H1 (cell line): Measurements from ENCODE around the gene CCL22. TPM values are rescaled to one million over a fixed set of nuclear protein-coding genes. Genes with fewer than 3 reads are reported as not detected.

Source experiments
- CTCF ChIA-PET: fragments of 300-600 bp; sonication (Branson Sonifier 250); formaldehyde crosslinking; loops from one replicate; lab custom pipeline; 2021; ENCODE audit not compliant: partially characterized antibody; lab: Charles Lee
- POLR2A ChIA-PET: fragments of 300-600 bp; sonication (Branson Sonifier 250); formaldehyde crosslinking; loops from one replicate; lab custom pipeline; 2021; ENCODE audit warnings: inconsistent platforms; ENCODE audit not compliant: partially characterized antibody; lab: Charles Lee
- DNase-seq, 2 experiments: peaks; one replicate each; pipeline versions ENCODE4 v3.0.0 to v3.0.0-alpha.2; 2010 to 2022; ENCODE audit warnings: low spot score in 2 of 2, low read depth in 1 of 2, mixed read lengths in 1 of 2
- FAIRE-seq: peaks from 2 replicates; lab custom pipeline; 2011; peaks lifted over from hg19 to GRCh38; lab: Jason Lieb, UNC
- H2AFZ ChIP-seq: 2 replicates; pipeline ENCODE4 v1.8.1; 2012; ENCODE audit warnings: low read length, inconsistent platforms
- H2AK5ac ChIP-seq: 2 replicates; pipeline ENCODE4 v1.6.1; 2013; ENCODE audit warnings: low read depth, low read length
- H2BK120ac ChIP-seq: replicated peaks from 2 replicates; pipeline ENCODE3; 2013; ENCODE audit warnings: low read depth, low read length, inconsistent platforms
- H2BK12ac ChIP-seq: 2 replicates; pipeline ENCODE4 v1.6.1; 2013; ENCODE audit warnings: low read depth, low read length
- H2BK15ac ChIP-seq: 2 replicates; pipeline ENCODE4 v1.6.1; 2013; ENCODE audit warnings: low read length
- H2BK20ac ChIP-seq: 2 replicates; pipeline ENCODE4 v1.6.1; 2013; ENCODE audit warnings: low read length
- H2BK5ac ChIP-seq: 2 replicates; pipeline ENCODE4 v1.6.1; 2013; ENCODE audit warnings: low read depth, low read length
- H3K14ac ChIP-seq: 2 replicates; pipeline ENCODE4 v1.6.1; 2013; ENCODE audit warnings: inconsistent platforms; ENCODE audit not compliant: insufficient read length
- H3K18ac ChIP-seq: 2 replicates; pipeline ENCODE4 v1.6.1; 2013; ENCODE audit warnings: low read length; ENCODE audit errors: extremely low read depth
- H3K23ac ChIP-seq: 2 replicates; pipeline ENCODE4 v1.6.1; 2013; ENCODE audit warnings: inconsistent platforms; ENCODE audit not compliant: insufficient read length
- H3K23me2 ChIP-seq: 2 replicates; pipeline ENCODE4 v1.6.1; 2013; ENCODE audit warnings: low read depth, low read length
- H3K27ac ChIP-seq: 2 replicates; pipeline ENCODE4 v1.6.1; 2011; ENCODE audit warnings: low read depth, low read length, inconsistent platforms
- H3K27me3 ChIP-seq, 4 experiments: replicated peaks in 1 of 4; 1 replicate in 1 of 4; 2 replicates in 3 of 4; pipeline versions ENCODE4 v1.6.1 to v1.8.1; 2011 to 2013; ENCODE audit warnings: low read length in 3 of 4, mild to moderate bottlenecking in 3 of 4, inconsistent platforms in 2 of 4, mixed read lengths in 2 of 4, moderate library complexity in 1 of 4; ENCODE audit not compliant: control insufficient read depth in 3 of 4, insufficient read depth in 3 of 4; ENCODE audit errors: extremely low read depth in 1 of 4
- H3K36me3 ChIP-seq, 4 experiments: 2 replicates each; pipeline versions ENCODE4 v1.6.1 to v1.8.1; 2011 to 2013; ENCODE audit warnings: mild to moderate bottlenecking in 4 of 4, low read length in 3 of 4, moderate library complexity in 2 of 4, control low read depth in 1 of 4, inconsistent platforms in 1 of 4; ENCODE audit not compliant: insufficient read depth in 4 of 4, control insufficient read depth in 2 of 4
- H3K4ac ChIP-seq: replicated peaks from 2 replicates; pipeline ENCODE3; 2013; ENCODE audit warnings: low read length, low read depth, mixed read lengths, inconsistent platforms; ENCODE audit not compliant: insufficient read length
- H3K4me1 ChIP-seq, 4 experiments: replicated peaks in 1 of 4; 1 replicate in 1 of 4; 2 replicates in 3 of 4; pipeline versions ENCODE4 v1.6.1 to v1.8.1; 2011 to 2013; ENCODE audit warnings: low read length in 3 of 4, inconsistent platforms in 2 of 4, mixed read lengths in 1 of 4; ENCODE audit not compliant: insufficient read depth in 4 of 4, control insufficient read depth in 3 of 4
- H3K4me2 ChIP-seq, 2 experiments: 2 replicates each; pipeline versions ENCODE4 v1.6.1 to v1.8.1; 2011 to 2013; ENCODE audit warnings: low read depth in 2 of 2, low read length in 2 of 2, control low read depth in 1 of 2, inconsistent platforms in 1 of 2, mild to moderate bottlenecking in 1 of 2; ENCODE audit not compliant: insufficient read depth in 1 of 2
- H3K4me3 ChIP-seq, 4 experiments: fragments of 200-600, 300-600 bp in 1 of 4; sonication (generic), shearing (Covaris generic), sonication (Bioruptor Twin) in 1 of 4; 2 replicates each; pipeline versions ENCODE4 v1.5.1 to v1.8.1; 2011 to 2016; ENCODE audit warnings: low read length in 4 of 4, low read depth in 3 of 4, control low read depth in 2 of 4, inconsistent platforms in 2 of 4, mild to moderate bottlenecking in 2 of 4, mixed read lengths in 1 of 4, moderate library complexity in 1 of 4; ENCODE audit not compliant: insufficient read depth in 2 of 4; ENCODE audit errors: extremely low read depth in 1 of 4
- H3K56ac ChIP-seq: replicated peaks from 2 replicates; pipeline ENCODE3; 2013; ENCODE audit warnings: low read depth, mild to moderate bottlenecking, mixed read lengths, low read length, inconsistent platforms; ENCODE audit not compliant: insufficient read length
- H3K79me1 ChIP-seq: 2 replicates; pipeline ENCODE4 v1.6.1; 2013; ENCODE audit warnings: low read depth, low read length, control low read depth
- H3K79me2 ChIP-seq, 2 experiments: 2 replicates each; pipeline versions ENCODE4 v1.6.1 to v1.8.1; 2012 to 2013; ENCODE audit warnings: low read length in 2 of 2, mild to moderate bottlenecking in 2 of 2, inconsistent platforms in 1 of 2; ENCODE audit not compliant: insufficient read depth in 2 of 2, control insufficient read depth in 1 of 2
- H3K9ac ChIP-seq, 4 experiments: replicated peaks in 1 of 4; 1 replicate in 1 of 4; 2 replicates in 3 of 4; pipeline versions ENCODE4 v1.6.1 to v1.8.1; 2011 to 2013; ENCODE audit warnings: low read depth in 3 of 4, low read length in 3 of 4, control low read depth in 2 of 4, mild to moderate bottlenecking in 2 of 4, moderate library complexity in 2 of 4, inconsistent platforms in 1 of 4; ENCODE audit errors: extremely low read depth in 1 of 4
- H3K9me3 ChIP-seq, 2 experiments: 2 replicates each; pipeline versions ENCODE4 v1.6.1 to v1.8.1; 2012 to 2013; ENCODE audit warnings: mild to moderate bottlenecking in 2 of 2, moderate library complexity in 2 of 2, control low read depth in 1 of 2, inconsistent platforms in 1 of 2, low read depth in 1 of 2, low read length in 1 of 2, mixed read lengths in 1 of 2; ENCODE audit not compliant: insufficient read depth in 2 of 2
- H4K20me1 ChIP-seq, 2 experiments: replicated peaks in 1 of 2; 2 replicates each; pipeline versions ENCODE3 to v1.8.1; 2011 to 2013; ENCODE audit warnings: inconsistent platforms in 2 of 2, low read length in 2 of 2, mild to moderate bottlenecking in 1 of 2; ENCODE audit not compliant: insufficient read depth in 2 of 2, control insufficient read depth in 1 of 2
- H4K5ac ChIP-seq: 2 replicates; pipeline ENCODE4 v1.6.1; 2013; ENCODE audit warnings: low read length, low read depth, mixed read lengths, inconsistent platforms; ENCODE audit not compliant: insufficient read length
- H4K8ac ChIP-seq: 2 replicates; pipeline ENCODE4 v1.8.0; 2013; ENCODE audit warnings: mild to moderate bottlenecking, moderate library complexity, low read length, inconsistent platforms; ENCODE audit not compliant: insufficient read depth; ENCODE audit errors: extremely low read depth
- H4K91ac ChIP-seq: replicated peaks from 2 replicates; pipeline ENCODE3; 2013; ENCODE audit warnings: low read length, mixed read lengths, inconsistent platforms; ENCODE audit not compliant: insufficient read length
- BCL11A ChIP-seq, 2 experiments: IDR thresholded peaks; one replicate each; pipeline ENCODE4 v1.6.1; 2011; ENCODE audit warnings: low read depth in 2 of 2, low read length in 2 of 2, mild to moderate bottlenecking in 2 of 2
- CBX5 ChIP-seq: fragments of 300-800, 300-1000 bp; sonication (generic); IDR thresholded peaks from 2 replicates; pipeline ENCODE4 v1.7.1; 2016; ENCODE audit warnings: antibody characterized with exemption, low read length, low read depth
- JUN ChIP-seq: IDR thresholded peaks from 2 replicates; pipeline ENCODE4 v1.6.1; 2011; ENCODE audit warnings: low read depth, mild to moderate bottlenecking, improper control_type of control experiment, low read length
- KDM5A ChIP-seq: fragments of 200-600 bp; IDR thresholded peaks from 2 replicates; pipeline ENCODE4 v1.7.1; 2012; ENCODE audit warnings: mild to moderate bottlenecking, low read length, inconsistent platforms, mixed read lengths
- MAX ChIP-seq: IDR thresholded peaks from 2 replicates; pipeline ENCODE4 v1.6.1; 2012; ENCODE audit warnings: inconsistent platforms
- NRF1 ChIP-seq: IDR thresholded peaks from 2 replicates; pipeline ENCODE4 v1.6.1; 2011; ENCODE audit warnings: mild to moderate bottlenecking, low read depth, low read length, improper control_type of control experiment
- RAD21 ChIP-seq, 2 experiments: IDR thresholded peaks in 1 of 2; conservative IDR thresholded peaks in 1 of 2; 2 replicates each; pipeline ENCODE4 v1.6.1; 2011; ENCODE audit warnings: low read depth in 2 of 2, low read length in 2 of 2, improper control_type of control experiment in 1 of 2, inconsistent platforms in 1 of 2, mild to moderate bottlenecking in 1 of 2, moderate library complexity in 1 of 2
- SIN3A ChIP-seq, 2 experiments: IDR thresholded peaks in 1 of 2; conservative IDR thresholded peaks in 1 of 2; 2 replicates each; pipeline ENCODE4 v1.6.1; 2011 to 2012; ENCODE audit warnings: low read length in 2 of 2, improper control_type of control experiment in 1 of 2, low read depth in 1 of 2, mild to moderate bottlenecking in 1 of 2
- SP2 ChIP-seq: IDR thresholded peaks from 2 replicates; pipeline ENCODE4 v1.6.1; 2012; ENCODE audit warnings: mild to moderate bottlenecking, low read length, inconsistent platforms
- SRF ChIP-seq: IDR thresholded peaks from 2 replicates; pipeline ENCODE4 v1.6.1; 2011; ENCODE audit warnings: mild to moderate bottlenecking, low read depth, low read length, moderate library complexity
- SUZ12 ChIP-seq: fragments of 200-600 bp; sonication (generic); IDR thresholded peaks from 2 replicates; pipeline ENCODE4 v1.6.1; 2012; ENCODE audit warnings: mild to moderate bottlenecking, inconsistent platforms, low read length, moderate library complexity, mixed read lengths
- TCF12 ChIP-seq: IDR thresholded peaks from 2 replicates; pipeline ENCODE4 v1.6.1; 2011; ENCODE audit warnings: low read depth, mild to moderate bottlenecking, low read length
- TEAD4 ChIP-seq: IDR thresholded peaks from 2 replicates; pipeline ENCODE4 v1.6.1; 2012; ENCODE audit warnings: low read depth, low read length, inconsistent platforms, mixed read lengths
- WGBS, 2 experiments: shearing (Covaris generic) in 1 of 2; methylation state at CpG; one replicate each; pipeline versions ENCODE4 v1.1.6 to v1.1.7; 2013 to 2015; ENCODE audit warnings: low lambda C conversion rate in 2 of 2, mixed read lengths in 2 of 2, inconsistent platforms in 1 of 2, low coverage in 1 of 2, missing lambda C conversion rate in 1 of 2; ENCODE audit not compliant: insufficient replicate concordance in 2 of 2, insufficient coverage in 1 of 2, insufficient read length in 1 of 2; ENCODE audit errors: extremely low coverage in 1 of 2, missing lambda C conversion rate in 1 of 2; 5-methylcytosine and 5-hydroxymethylcytosine counted together
- polyA plus RNA-seq, 7 experiments: library from polyadenylated mRNA; depleted of rRNA in 3 of 7; stranded (reverse) in 5 of 7; unstranded in 2 of 7; fragments of >200 nt in 5 of 7; fragments of 200-250 nt in 2 of 7; gene quantifications; 1 replicate in 5 of 7; 2 replicates in 1 of 7; 4 replicates in 1 of 7; pipeline versions ENCODE4 v1.2.1 to v1.2.3, GENCODE V29; 2011 to 2013; ENCODE audit warnings: missing spikeins in 2 of 7, mixed read lengths in 2 of 7
- total RNA-seq: library from RNA; stranded (reverse); fragmentation: NEBNext Ultra II Directional; extraction: Animal tissue kit (Norgen Biotek cat#: 25700); gene quantifications from 2 replicates; pipeline ENCODE4 v1.2.1, GENCODE V29; 2021

CCL22 gene
- total and polyA plus RNA-seq, 2 of the 8 experiments (the other 6 are each of a cell fraction or from before 2014, with no cell fraction given): not detected

GRCh38 chr16:57411362-57411976, 52.9 kb downstream of the CCL22 start:
- Histone ChIP-seq H3K27ac (no peak overlapping the region), H3K4me2 (no peak overlapping the region), H3K18ac (no peak overlapping the region; the same call in 1 of the 2 replicates), H3K36me3 (no peaks in the 10 kb centered on the region), H3K9ac (no peak overlapping the region; a peak in 1 of 7 replicates), H3K4me3 (no peak overlapping the region), H2BK15ac (no peak overlapping the region), H2BK120ac (no peak overlapping the region), H4K5ac (no peak overlapping the region), H3K27me3 (no peaks in the 10 kb centered on the region), H3K56ac (no peak overlapping the region), H2AFZ (no peak overlapping the region; the same call in 1 of the 2 replicates), H3K4me1 (peaks cover 0 to 8% (median 2%) of the 10 kb centered on the region in 4 experiments; a peak in 4 of 7 replicates), H4K20me1 (peaks cover 0 to 4% of the 10 kb centered on the region in 2 experiments), H4K91ac (no peak overlapping the region), H2BK12ac (no peak overlapping the region), H2BK5ac (no peak overlapping the region), H3K23me2 (peaks cover 12% of the 10 kb centered on the region; the same call in 1 of the 2 replicates), H3K23ac (no peak overlapping the region), H2AK5ac (no peak overlapping the region), H3K79me2 (no peaks in the 10 kb centered on the region), H3K9me3 (no peaks in the 10 kb centered on the region; a peak in 1 of 4 replicates), H3K4ac (no peak overlapping the region), H3K14ac (no peak overlapping the region), H2BK20ac (no peak overlapping the region), H4K8ac (no peak overlapping the region), H3K79me1 (no peaks in the 10 kb centered on the region)
- FAIRE-seq (no peak), DNase-seq (no peak)
- 78% methylated on average over 10 of the region's 12 CpGs; no CpG with 5 or more reads in 1 of the 2 experiments for WGBS, 2 experiments
- ChIA-PET POLR2A (no interaction called here), CTCF (interaction anchor here (0.6 to 19.2 kb wide), 9 partner anchors 10 to 386 kb away, joined by 3 to 513 read pairs (median 4); no protein-coding TSS in a partner anchor)
- TF ChIP-seq JUN: no peak
- no peak for TF ChIP-seq MAX
- no peak; a peak in 1 of 4 replicates for TF ChIP-seq RAD21 (IDR thresholded peaks at IDR 0.05 in 1 of 2, conservative IDR thresholded peaks at IDR 0.05 in 1 of 2; ENCODE audit: low read depth in 2 of 2, low read length in 2 of 2)
- TF ChIP-seq KDM5A: no peak
- no peak for TF ChIP-seq BCL11A (IDR thresholded peaks at IDR 0.05; ENCODE audit: low read depth in 2 of 2, low read length in 2 of 2)
- no peak for TF ChIP-seq SP2
- TF ChIP-seq SIN3A (conservative IDR thresholded peaks at IDR 0.05 in 1 of 2, IDR thresholded peaks at IDR 0.05 in 1 of 2; ENCODE audit: low read depth in 1 of 2, low read length in 2 of 2): no peak
- TF ChIP-seq TEAD4: no peak
- no peak for TF ChIP-seq SUZ12
- no peak for TF ChIP-seq CBX5
- TF ChIP-seq TCF12: no peak
- TF ChIP-seq SRF: no peak
- no peak for TF ChIP-seq NRF1
